Coronary artery (tissue), 2 donors: Measurements from ENCODE around the gene DNAJB12.
"Not testable (repeated sequence)": the region's sequence is repeated elsewhere in the genome, so short reads cannot be mapped to it uniquely, and the experiment has no call there.

Experiments used
- DNase-seq: peaks from one replicate; pipeline ENCODE4 v3.0.0-alpha.2; 2017; ENCODE audit warnings: low spot score
- H3K27ac ChIP-seq, 2 donors: fragments of 200-600 bp; sonication (generic); one replicate each; pipeline ENCODE4 v1.5.1; 2016 to 2019
- H3K4me3 ChIP-seq: fragments of 200-600 bp; sonication (generic); 2 replicates; pipeline ENCODE4 v1.5.1; 2016; ENCODE audit warnings: mild to moderate bottlenecking, moderate library complexity
- TF ChIP-seq, protein P1 (sequence below): fragments of 200-600 bp; sonication (generic); IDR thresholded peaks from one replicate; pipeline ENCODE4 v1.5.1; 2019; ENCODE audit warnings: antibody characterized with exemption

Gene DNAJB12

DNA sequence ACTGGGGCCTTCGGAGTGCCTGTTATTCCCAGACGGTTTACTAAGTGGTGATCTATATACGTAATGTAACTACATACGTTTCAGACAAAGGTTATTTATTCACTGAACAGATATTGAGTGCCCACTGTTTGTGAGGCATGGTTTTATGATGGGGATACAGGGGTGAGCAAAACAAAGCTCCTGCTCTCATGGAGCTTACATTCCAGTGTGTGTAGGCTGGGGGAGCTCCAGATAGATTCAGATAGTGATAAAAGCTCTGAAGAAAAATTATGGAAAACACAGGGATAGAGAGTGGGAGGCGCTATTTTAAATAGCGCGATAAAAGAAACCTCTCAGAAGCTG lies 466 bp upstream of the DNAJB12 start:
- TF ChIP-seq, protein P1, sequence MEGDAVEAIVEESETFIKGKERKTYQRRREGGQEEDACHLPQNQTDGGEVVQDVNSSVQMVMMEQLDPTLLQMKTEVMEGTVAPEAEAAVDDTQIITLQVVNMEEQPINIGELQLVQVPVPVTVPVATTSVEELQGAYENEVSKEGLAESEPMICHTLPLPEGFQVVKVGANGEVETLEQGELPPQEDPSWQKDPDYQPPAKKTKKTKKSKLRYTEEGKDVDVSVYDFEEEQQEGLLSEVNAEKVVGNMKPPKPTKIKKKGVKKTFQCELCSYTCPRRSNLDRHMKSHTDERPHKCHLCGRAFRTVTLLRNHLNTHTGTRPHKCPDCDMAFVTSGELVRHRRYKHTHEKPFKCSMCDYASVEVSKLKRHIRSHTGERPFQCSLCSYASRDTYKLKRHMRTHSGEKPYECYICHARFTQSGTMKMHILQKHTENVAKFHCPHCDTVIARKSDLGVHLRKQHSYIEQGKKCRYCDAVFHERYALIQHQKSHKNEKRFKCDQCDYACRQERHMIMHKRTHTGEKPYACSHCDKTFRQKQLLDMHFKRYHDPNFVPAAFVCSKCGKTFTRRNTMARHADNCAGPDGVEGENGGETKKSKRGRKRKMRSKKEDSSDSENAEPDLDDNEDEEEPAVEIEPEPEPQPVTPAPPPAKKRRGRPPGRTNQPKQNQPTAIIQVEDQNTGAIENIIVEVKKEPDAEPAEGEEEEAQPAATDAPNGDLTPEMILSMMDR, result no peak
- DNase-seq, result no peak
- peak overlapping the region; percentile 86 to 94 for H3K27ac ChIP-seq
- peak overlapping the region; percentile 80 for H3K4me3 ChIP-seq

DNA sequence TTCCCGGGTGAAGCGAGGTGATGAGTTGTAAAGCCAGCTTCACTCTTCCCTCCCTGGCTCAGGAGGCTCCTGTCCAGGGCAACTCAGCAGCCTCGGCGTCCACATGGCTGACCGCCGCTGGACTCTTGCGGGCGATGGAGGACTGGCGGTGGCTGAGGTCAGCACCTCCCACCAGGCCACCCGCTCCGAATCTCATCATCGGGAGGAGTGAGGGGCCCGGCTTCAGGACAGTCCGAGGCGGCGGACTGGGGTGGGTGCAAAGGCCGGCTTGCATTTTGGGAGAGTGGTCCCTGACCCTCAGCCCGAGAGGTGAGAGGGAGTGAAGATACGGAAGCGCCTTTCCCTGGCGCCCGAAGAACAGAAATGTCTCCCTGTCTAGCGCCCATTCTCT lies 759 bp downstream of the DNAJB12 start:
- DNase-seq, result peak; percentile 82
- Histone ChIP-seq H3K27ac (peak overlapping the region; percentile 86 to 94), H3K4me3 (peak overlapping the region; percentile 80)
- TF ChIP-seq, protein P1, result no peak

DNA sequence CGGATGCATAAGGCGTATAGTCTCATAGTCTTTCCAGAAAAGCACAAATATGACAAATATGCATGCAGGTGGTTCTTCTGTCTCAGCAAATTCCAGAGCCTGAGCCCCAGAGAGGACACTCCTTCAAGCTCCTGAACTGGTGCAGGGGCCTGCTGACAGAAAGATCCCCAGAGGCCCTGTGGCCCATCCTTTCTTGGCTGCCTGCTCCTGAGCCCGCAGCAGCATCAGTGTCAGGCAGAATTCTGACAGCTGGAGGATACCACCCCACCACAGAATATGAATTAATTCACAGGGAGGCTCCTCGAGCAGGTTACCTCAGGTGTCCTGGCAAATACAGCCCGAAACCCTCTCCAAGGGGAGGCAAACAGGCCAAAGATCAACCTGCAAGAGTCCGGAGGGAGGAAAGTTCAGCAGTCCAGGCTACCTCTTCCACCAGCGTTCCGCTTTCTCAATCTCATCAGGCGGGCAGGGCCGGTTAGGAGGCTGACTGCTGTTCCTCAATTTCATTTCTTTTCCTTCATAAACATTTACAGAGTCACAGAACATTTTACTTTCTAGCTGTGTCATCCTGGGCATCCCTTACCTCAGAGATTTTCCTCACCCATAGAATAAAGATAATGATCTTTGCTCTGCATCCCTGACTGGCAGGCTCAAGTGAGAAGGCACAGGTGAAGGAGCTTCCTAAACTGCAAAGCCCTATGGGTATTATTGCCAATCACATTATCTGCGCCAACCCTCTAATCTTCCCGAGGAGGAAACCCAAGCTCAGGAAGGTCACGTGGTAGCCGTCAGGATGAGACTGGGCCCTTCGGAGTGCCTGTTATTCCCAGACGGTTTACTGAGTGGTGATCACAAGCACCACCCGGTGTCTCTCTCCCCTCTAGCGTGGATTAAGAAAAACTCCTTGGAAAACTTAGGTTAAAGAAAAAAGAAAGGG lies 1.4 kb downstream of the DNAJB12 start:
- no peak for DNase-seq
- TF ChIP-seq, protein P1, result no peak
- peak overlapping the region; percentile 80 for H3K4me3 ChIP-seq

DNA sequence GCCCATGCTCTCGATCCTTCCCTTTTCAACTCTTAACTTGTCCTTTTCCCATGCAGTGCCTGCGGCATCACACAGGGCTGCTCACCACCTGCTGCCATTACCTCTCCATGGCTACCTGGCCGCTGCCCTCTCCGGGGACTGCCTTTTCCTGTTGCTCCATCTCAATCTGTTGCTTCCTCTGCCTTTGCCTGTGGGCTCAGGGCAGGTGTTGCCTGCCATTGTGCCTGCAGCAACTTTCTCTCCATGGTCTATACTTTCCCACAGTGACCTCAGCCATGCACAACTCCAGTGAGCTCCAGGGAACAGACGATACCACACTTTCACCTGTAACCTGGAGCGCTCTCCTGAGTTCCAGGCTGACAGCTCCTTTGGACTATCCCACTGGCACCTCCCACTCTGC lies 3.2 kb downstream of the DNAJB12 start:
- TF ChIP-seq, protein P1, result no peak
- no peak for DNase-seq
- Histone ChIP-seq H3K4me3 (no peak overlapping the region), H3K27ac (no peak overlapping the region)

More for the DNA sequence above, 1.4 kb downstream of the DNAJB12 start:
- peak overlapping the region; percentile 86 to 94 for H3K27ac ChIP-seq

DNA sequence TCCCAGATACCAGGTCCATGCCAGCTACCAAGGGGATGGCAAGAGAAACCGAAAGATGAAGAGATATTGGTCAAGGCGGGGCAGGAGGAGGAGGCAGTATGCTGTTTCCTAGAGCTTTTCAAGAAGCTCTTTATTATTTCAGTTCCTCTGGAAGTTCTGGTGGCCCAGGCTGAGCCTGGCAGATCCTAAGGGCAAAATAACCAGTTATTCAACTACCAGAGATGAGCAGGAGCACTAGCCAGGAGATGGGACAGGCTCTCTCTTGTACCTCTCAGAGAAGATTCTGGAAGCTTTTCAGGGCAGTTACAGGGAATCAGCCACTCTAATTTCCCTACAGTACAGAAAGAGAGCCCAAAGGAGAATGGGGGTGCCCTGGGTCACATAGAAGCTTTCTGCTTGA lies 5.3 kb downstream of the DNAJB12 start:
- Histone ChIP-seq H3K27ac (no peak overlapping the region), H3K4me3 (no peak overlapping the region)
- TF ChIP-seq, protein P1, result no peak
- no peak for DNase-seq

DNA sequence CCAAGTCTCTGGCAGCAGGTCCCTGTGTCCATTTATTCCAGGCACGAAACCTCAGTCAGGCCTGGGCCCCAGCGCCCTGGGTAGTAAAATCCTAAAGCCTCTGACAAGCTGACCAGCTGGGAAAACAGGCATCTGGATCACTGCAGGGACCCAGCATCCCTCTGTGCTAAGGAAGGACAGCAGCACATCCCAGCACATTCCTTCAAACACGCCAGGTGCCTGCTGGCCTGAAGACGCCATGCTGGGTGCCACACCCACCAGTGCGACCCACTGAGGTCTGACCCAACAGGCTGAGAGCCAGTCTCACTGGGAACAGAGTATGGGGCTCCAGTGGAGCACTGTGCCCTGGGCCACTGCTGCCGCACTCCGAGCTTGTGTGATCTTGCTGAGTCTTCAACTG lies 6.4 kb downstream of the DNAJB12 start:
- Histone ChIP-seq H3K27ac (no peak overlapping the region), H3K4me3 (no peak overlapping the region)
- TF ChIP-seq, protein P1, result no peak
- no peak for DNase-seq

DNA sequence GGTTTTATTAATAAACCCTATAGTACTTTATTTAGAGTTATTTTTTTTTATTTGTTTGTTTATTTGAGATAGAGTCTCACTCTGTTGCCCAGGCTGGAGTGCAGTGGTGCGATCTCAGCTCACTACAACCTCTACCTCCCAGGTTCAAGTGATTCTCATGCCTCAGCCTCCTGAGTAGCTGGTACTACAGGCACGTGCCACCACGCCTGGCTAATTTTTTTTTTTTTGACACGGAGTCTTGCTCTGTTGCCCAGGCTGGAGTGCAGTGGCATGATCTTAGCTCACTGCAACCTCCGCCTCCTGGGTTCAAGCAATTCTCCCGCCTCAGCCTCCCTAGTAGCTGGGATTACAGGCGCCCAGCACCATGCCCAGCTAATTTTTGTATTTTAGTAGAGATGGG lies 8.6 kb downstream of the DNAJB12 start:
- H3K4me3 ChIP-seq, DNase-seq, H3K27ac ChIP-seq: not testable (repeated sequence)
